Naive thymus-derived CD4-positive, alpha-beta T cell (primary cell): Measurements from ENCODE around the gene ADAM30. TPM values are rescaled to one million over a fixed set of nuclear protein-coding genes. Genes with fewer than 3 reads are reported as not detected.

Source experiments
- ATAC-seq: fragments of 150-1000 bp; cut with Tn5 transposase; 2 replicates; pipeline ENCODE4 v1.10.0; 2021; ENCODE audit warnings: mild to moderate bottlenecking, moderate library complexity
- CTCF ChIA-PET: fragments of 350-600 bp; sonication (Branson Sonifier 250); formaldehyde crosslinking; loops from one replicate; lab custom pipeline; 2021; ENCODE audit warnings: antibody characterized with exemption; lab: Charles Lee
- POLR2A ChIA-PET: fragments of 350-600 bp; sonication (Branson Sonifier 250); formaldehyde crosslinking; loops from one replicate; lab custom pipeline; 2021; ENCODE audit warnings: antibody characterized with exemption, inconsistent platforms; lab: Charles Lee
- DNase-seq, 9 donors: peaks; one replicate each; pipeline versions ENCODE4 v3.0.0 to v3.0.0-alpha.2; 2020 to 2022; ENCODE audit warnings: mixed read lengths in 1 of 9
- H3K27ac ChIP-seq: one replicate; pipeline ENCODE4 v1.7.0; 2013; ENCODE audit warnings: mild to moderate bottlenecking, low read depth, low read length, moderate library complexity
- H3K27me3 ChIP-seq, 2 donors: one replicate each; pipeline ENCODE4 v1.7.0; 2013; ENCODE audit warnings: low read length in 2 of 2, mild to moderate bottlenecking in 2 of 2, moderate library complexity in 2 of 2; ENCODE audit not compliant: control insufficient read depth in 2 of 2, insufficient read depth in 2 of 2
- H3K36me3 ChIP-seq, 3 experiments: 1 replicate in 2 of 3; 2 replicates in 1 of 3; pipeline ENCODE4 v1.7.0; 2013; ENCODE audit warnings: low read length in 3 of 3, mild to moderate bottlenecking in 3 of 3, moderate library complexity in 1 of 3; ENCODE audit not compliant: insufficient read depth in 3 of 3, control insufficient read depth in 2 of 3
- H3K4me1 ChIP-seq, 2 donors: one replicate each; pipeline ENCODE4 v1.7.0; 2013; ENCODE audit warnings: low read length in 2 of 2, mild to moderate bottlenecking in 2 of 2, moderate library complexity in 1 of 2; ENCODE audit not compliant: control insufficient read depth in 2 of 2, insufficient read depth in 2 of 2
- H3K4me3 ChIP-seq: 2 replicates; pipeline ENCODE4 v1.7.0; 2013; ENCODE audit warnings: mild to moderate bottlenecking, low read length
- H3K9me3 ChIP-seq, 3 experiments: 1 replicate in 2 of 3; 2 replicates in 1 of 3; pipeline ENCODE4 v1.7.0; 2013; ENCODE audit warnings: low read length in 3 of 3; ENCODE audit not compliant: control insufficient read depth in 2 of 3
- H3K27ac Mint-ChIP-seq, 9 donors: one replicate each; pipeline ENCODE4 v1.8.0; 2020 to 2022; ENCODE audit warnings: mixed read lengths in 9 of 9, mild to moderate bottlenecking in 8 of 9, moderate library complexity in 5 of 9, inconsistent platforms in 2 of 9
- H3K27me3 Mint-ChIP-seq, 5 donors: one replicate each; pipeline ENCODE4 v1.8.0; 2021 to 2022; ENCODE audit warnings: mixed read lengths in 5 of 5, mild to moderate bottlenecking in 1 of 5
- H3K36me3 Mint-ChIP-seq, 5 donors: one replicate each; pipeline ENCODE4 v1.8.0; 2020 to 2022; ENCODE audit warnings: mixed read lengths in 5 of 5, mild to moderate bottlenecking in 3 of 5, inconsistent platforms in 1 of 5
- H3K4me1 Mint-ChIP-seq, 7 donors: one replicate each; pipeline ENCODE4 v1.8.0; 2020 to 2022; ENCODE audit warnings: mixed read lengths in 7 of 7, mild to moderate bottlenecking in 3 of 7, inconsistent platforms in 1 of 7
- H3K4me3 Mint-ChIP-seq, 10 donors: one replicate each; pipeline ENCODE4 v1.8.0; 2020 to 2022; ENCODE audit warnings: mild to moderate bottlenecking in 10 of 10, mixed read lengths in 10 of 10, moderate library complexity in 6 of 10, inconsistent platforms in 2 of 10
- H3K9me3 Mint-ChIP-seq, 11 donors: one replicate each; pipeline ENCODE4 v1.8.0; 2020 to 2022; ENCODE audit warnings: mixed read lengths in 11 of 11, mild to moderate bottlenecking in 4 of 11, inconsistent platforms in 1 of 11, moderate library complexity in 1 of 11
- intact Hi-C, 2 donors: fragments of 100-400 bp; cut with micrococcal nuclease; formaldehyde crosslinking; loops; one replicate each; pipeline ENCODE4 v1.15.1; 2023
- polyA plus RNA-seq, 2 donors: library from polyadenylated mRNA; unstranded; fragments of 300-500 nt; fragmentation: Illumina TruSeq; gene quantifications; one replicate each; pipeline ENCODE4 v1.2.3, GENCODE V29; 2021
- total RNA-seq, 6 experiments: library from RNA in 5 of 6; stranded (reverse) in 5 of 6; gene quantifications; 1 replicate in 5 of 6; 2 replicates in 1 of 6; pipeline ENCODE4 v1.2.3 and lab custom pipeline; 2021 to 2026

ADAM30 gene
- total and polyA plus RNA-seq, 7 experiments from 2014 or later, result 0.20 TPM; not detected in 6

- Histone ChIP-seq H3K27me3 (no peaks in the 10 kb centered on the region), H3K9me3 (no peaks in the 10 kb centered on the region), H3K4me3 (no peak overlapping the region), H3K27ac (no peak overlapping the region), H3K4me1 (no peaks in the 10 kb centered on the region), H3K36me3 (peaks cover 11 to 94% (median 18%) of the 10 kb centered on the region in 3 experiments)
- H3K27me3 Mint-ChIP-seq, result no peaks in the 10 kb centered on the region
- ATAC-seq (no peak), DNase-seq (no peak)
- no peaks in the 10 kb centered on the region for H3K4me1 Mint-ChIP-seq
- no peaks in the 10 kb centered on the region for H3K9me3 Mint-ChIP-seq
- intact Hi-C loops, result no loop called here
- ChIA-PET CTCF (no interaction called here), POLR2A (no interaction called here)
- H3K27ac Mint-ChIP-seq, result peak overlapping the region in 1 of 9 donors; percentile 31
- no peak overlapping the region for H3K4me3 Mint-ChIP-seq
- H3K36me3 Mint-ChIP-seq, result peaks cover 38 to 88% (median 79%) of the 10 kb centered on the region in 5 donors
Measured at GRCh38 chr1:119919241-119919640, 22.9 kb upstream of the ADAM30 start.

GRCh38 chr1:119918301-119918700 is 22.0 kb upstream of the ADAM30 start:
- no peaks in the 10 kb centered on the region for H3K9me3 ChIP-seq
- peaks cover 11 to 85% (median 17%) of the 10 kb centered on the region in 3 experiments for H3K36me3 ChIP-seq
- no peak overlapping the region for H3K4me3 ChIP-seq
- no peaks in the 10 kb centered on the region for H3K4me1 ChIP-seq
- no peaks in the 10 kb centered on the region for H3K9me3 Mint-ChIP-seq
- ATAC-seq (no peak), DNase-seq (no peak)
- ChIA-PET POLR2A (no interaction called here), CTCF (no interaction called here)
- no peak overlapping the region for H3K27ac ChIP-seq
- no peaks in the 10 kb centered on the region for H3K27me3 Mint-ChIP-seq
- H3K4me3 Mint-ChIP-seq, result no peak overlapping the region
- no peak overlapping the region for H3K27ac Mint-ChIP-seq
- intact Hi-C loops, result no loop called here
- peaks cover 38 to 87% (median 85%) of the 10 kb centered on the region in 5 donors for H3K36me3 Mint-ChIP-seq
- no peaks in the 10 kb centered on the region for H3K4me1 Mint-ChIP-seq
- H3K27me3 ChIP-seq, result no peaks in the 10 kb centered on the region

DNA sequence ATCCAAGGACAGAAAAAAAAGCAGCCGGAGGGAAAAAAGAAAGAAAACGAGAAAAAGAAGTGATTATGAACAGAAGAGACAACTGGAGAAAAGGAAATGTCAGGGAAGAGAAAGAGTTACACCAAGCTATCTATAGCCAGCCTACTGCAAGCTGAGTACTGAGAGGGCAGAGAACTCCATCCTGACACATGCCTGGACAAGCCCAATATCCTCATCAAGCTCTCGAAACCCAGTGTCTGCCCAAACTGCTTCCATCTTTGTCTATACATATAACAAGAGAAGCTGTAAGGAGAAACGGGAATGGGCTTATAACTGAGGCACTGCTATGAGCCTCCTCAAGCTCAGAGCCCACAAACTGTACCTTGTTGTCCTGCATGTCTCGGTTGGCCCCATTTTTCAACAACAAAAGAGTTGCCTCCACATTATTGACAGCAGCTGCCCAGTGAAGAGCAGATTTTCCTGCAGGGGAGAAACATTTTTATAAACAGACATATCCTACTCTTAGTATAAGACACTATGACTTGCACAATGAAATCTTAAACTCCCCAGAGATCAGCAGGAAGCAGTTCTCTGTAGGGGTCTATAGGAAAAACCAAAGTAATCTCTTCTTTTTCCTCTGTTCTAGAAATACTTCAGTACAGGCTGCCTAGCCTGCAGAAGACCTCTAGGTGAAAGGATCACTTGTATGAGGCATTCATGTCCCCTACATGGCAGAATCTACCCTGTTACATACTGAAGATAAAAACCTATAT is 21.2 kb upstream of the ADAM30 start:
- Mint-ChIP-seq H3K4me3 (no peak overlapping the region), H3K9me3 (no peaks in the 10 kb centered on the region), H3K36me3 (peaks cover 35 to 87% (median 84%) of the 10 kb centered on the region in 5 donors), H3K4me1 (no peaks in the 10 kb centered on the region), H3K27ac (peak overlapping the region in 4 of 9 donors; percentile 19 to 58 (median 32)), H3K27me3 (no peaks in the 10 kb centered on the region)
- intact Hi-C loops, result no loop called here
- ATAC-seq (no peak), DNase-seq (no peak)
- peaks cover 11 to 77% (median 12%) of the 10 kb centered on the region in 3 experiments for H3K36me3 ChIP-seq
- no peaks in the 10 kb centered on the region for H3K9me3 ChIP-seq
- H3K27ac ChIP-seq, result no peak overlapping the region
- ChIA-PET POLR2A (no interaction called here), CTCF (interaction anchor here (0.8 kb wide), 1 partner anchor 10 kb away, joined by 3 read pairs; no protein-coding TSS in a partner anchor)
- H3K27me3 ChIP-seq, result no peaks in the 10 kb centered on the region
- H3K4me3 ChIP-seq, result no peak overlapping the region
- H3K4me1 ChIP-seq, result no peaks in the 10 kb centered on the region

DNA sequence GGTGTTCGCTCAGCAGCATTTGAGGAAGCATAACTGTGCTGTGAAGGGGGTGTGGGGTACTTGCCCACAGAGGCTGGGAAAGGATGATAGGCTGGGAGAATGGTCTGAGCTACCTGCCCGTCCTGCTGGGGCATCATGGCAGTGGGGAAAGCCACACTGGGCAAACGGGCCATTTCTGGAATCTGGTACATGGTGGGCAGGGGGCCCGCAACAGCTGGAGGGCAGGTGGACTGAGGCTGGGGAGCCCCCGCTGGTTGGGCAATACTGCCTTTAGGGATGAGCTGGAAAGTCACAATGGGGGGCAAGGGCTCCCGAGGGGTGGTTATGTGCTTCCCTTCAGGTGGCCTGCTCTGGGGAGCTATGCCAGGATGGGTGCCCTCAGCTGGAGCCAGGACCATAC is 19.2 kb upstream of the ADAM30 start:
- intact Hi-C loops, result no loop called here
- CTCF ChIA-PET, result no interaction called here
- POLR2A ChIA-PET, result no interaction called here
- Mint-ChIP-seq H3K4me1 (peaks cover 0 to 4% (median 0%) of the 10 kb centered on the region in 7 donors), H3K27me3 (no peaks in the 10 kb centered on the region), H3K27ac (no peak overlapping the region), H3K36me3 (peaks cover 26 to 79% (median 67%) of the 10 kb centered on the region in 5 donors), H3K9me3 (no peaks in the 10 kb centered on the region), H3K4me3 (no peak overlapping the region)
- Histone ChIP-seq H3K9me3 (no peaks in the 10 kb centered on the region), H3K27me3 (no peaks in the 10 kb centered on the region), H3K36me3 (peaks cover 6 to 57% (median 12%) of the 10 kb centered on the region in 3 experiments), H3K4me3 (no peak overlapping the region), H3K27ac (no peak overlapping the region), H3K4me1 (no peaks in the 10 kb centered on the region)
- peak; percentile 16 for ATAC-seq
- DNase-seq, result no peak

GRCh38 chr1:119914071-119914470 is 17.8 kb upstream of the ADAM30 start:
- H3K9me3 ChIP-seq, result no peaks in the 10 kb centered on the region
- peaks cover 0 to 6% (median 0%) of the 10 kb centered on the region in 7 donors for H3K4me1 Mint-ChIP-seq
- no peak overlapping the region for H3K4me3 Mint-ChIP-seq
- intact Hi-C loops, result no loop called here
- no peak for ATAC-seq
- H3K27me3 Mint-ChIP-seq, result no peaks in the 10 kb centered on the region
- H3K27ac ChIP-seq, result no peak overlapping the region
- H3K27ac Mint-ChIP-seq, result peak overlapping the region in 1 of 9 donors; percentile 20
- H3K4me3 ChIP-seq, result no peak overlapping the region
- ChIA-PET CTCF (no interaction called here), POLR2A (no interaction called here)
- no peaks in the 10 kb centered on the region for H3K9me3 Mint-ChIP-seq
- no peak for DNase-seq
- H3K36me3 ChIP-seq, result peaks cover 6 to 44% (median 12%) of the 10 kb centered on the region in 3 experiments
- no peaks in the 10 kb centered on the region for H3K27me3 ChIP-seq
- no peaks in the 10 kb centered on the region for H3K4me1 ChIP-seq
- peaks cover 24 to 66% (median 58%) of the 10 kb centered on the region in 5 donors for H3K36me3 Mint-ChIP-seq

GRCh38 chr1:119912963-119913362 is 16.6 kb upstream of the ADAM30 start:
- H3K4me1 ChIP-seq, result no peaks in the 10 kb centered on the region
- peaks cover 0 to 6% (median 0%) of the 10 kb centered on the region in 7 donors for H3K4me1 Mint-ChIP-seq
- H3K9me3 ChIP-seq, result no peaks in the 10 kb centered on the region
- H3K27ac Mint-ChIP-seq, result no peak overlapping the region
- ChIA-PET CTCF (no interaction called here), POLR2A (no interaction called here)
- ATAC-seq (no peak), DNase-seq (no peak)
- H3K9me3 Mint-ChIP-seq, result no peaks in the 10 kb centered on the region
- H3K27ac ChIP-seq, result no peak overlapping the region
- H3K4me3 Mint-ChIP-seq, result no peak overlapping the region
- intact Hi-C loops, result no loop called here
- no peaks in the 10 kb centered on the region for H3K27me3 Mint-ChIP-seq
- H3K36me3 ChIP-seq, result peaks cover 6 to 33% (median 12%) of the 10 kb centered on the region in 3 experiments
- H3K4me3 ChIP-seq, result no peak overlapping the region
- no peaks in the 10 kb centered on the region for H3K27me3 ChIP-seq
- H3K36me3 Mint-ChIP-seq, result peaks cover 19 to 57% (median 49%) of the 10 kb centered on the region in 5 donors

DNA sequence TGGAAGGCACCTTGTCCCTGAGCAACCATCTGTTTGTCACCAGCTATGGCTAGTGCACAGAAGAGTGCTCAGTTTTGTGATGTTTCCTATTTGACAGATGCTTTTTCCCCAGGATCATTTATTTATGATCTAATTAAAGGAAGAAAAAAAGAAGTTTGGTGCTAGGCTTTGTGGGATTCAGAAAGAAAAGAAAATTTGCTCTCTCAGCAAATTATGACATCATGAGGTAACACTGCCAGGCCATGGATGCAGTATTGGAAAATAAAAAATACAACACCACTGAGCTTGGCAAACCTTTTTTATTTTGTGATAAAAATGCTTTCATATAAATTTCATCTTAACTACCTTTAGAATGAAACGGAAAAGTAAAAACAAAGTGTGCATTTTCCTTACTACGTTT is 15.5 kb upstream of the ADAM30 start:
- Histone ChIP-seq H3K4me1 (no peaks in the 10 kb centered on the region), H3K27ac (no peak overlapping the region), H3K27me3 (no peaks in the 10 kb centered on the region), H3K9me3 (no peaks in the 10 kb centered on the region), H3K36me3 (peaks cover 6 to 21% (median 7%) of the 10 kb centered on the region in 3 experiments), H3K4me3 (no peak overlapping the region)
- Mint-ChIP-seq H3K4me3 (no peak overlapping the region), H3K9me3 (no peaks in the 10 kb centered on the region), H3K4me1 (peaks cover 0 to 6% (median 0%) of the 10 kb centered on the region in 7 donors), H3K27me3 (peaks cover 0 to under 1% (median 0%) of the 10 kb centered on the region in 5 donors), H3K36me3 (peaks cover 19 to 46% (median 45%) of the 10 kb centered on the region in 5 donors), H3K27ac (no peak overlapping the region)
- intact Hi-C loops, result no loop called here
- no peak for ATAC-seq
- ChIA-PET CTCF (no interaction called here), POLR2A (no interaction called here)
- DNase-seq, result no peak
